ENCODE data around the gene KRTAP4-3.
"Not testable (repeated sequence)": the region's sequence is repeated elsewhere in the genome, so short reads cannot be mapped to it uniquely, and the experiment has no call there.

KRTAP4-3 gene

DNA sequence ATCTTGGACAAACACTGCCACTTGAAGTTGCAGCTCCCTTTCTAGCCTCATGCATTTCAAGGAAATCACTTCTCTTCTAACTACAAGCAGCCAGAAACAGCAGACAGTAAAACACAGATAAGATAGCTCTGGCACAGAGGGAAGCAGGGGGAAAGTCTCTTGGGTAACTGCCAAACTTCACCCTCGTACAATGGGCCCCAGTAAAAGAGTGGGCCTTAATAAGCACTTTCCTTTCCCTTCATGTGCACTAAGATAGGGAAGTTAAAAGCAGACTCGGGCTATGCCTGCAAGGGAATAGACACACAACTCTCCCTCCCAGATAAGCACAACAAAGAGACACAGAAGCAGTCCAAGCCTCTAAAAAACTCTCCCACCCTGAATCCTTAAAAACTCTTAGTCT lies 14.2 kb downstream of the KRTAP4-3 start:
- in situ Hi-C loops (cut with MboI; ENCODE audit: low sequenced_read_pairs) = no loop called here

DNA sequence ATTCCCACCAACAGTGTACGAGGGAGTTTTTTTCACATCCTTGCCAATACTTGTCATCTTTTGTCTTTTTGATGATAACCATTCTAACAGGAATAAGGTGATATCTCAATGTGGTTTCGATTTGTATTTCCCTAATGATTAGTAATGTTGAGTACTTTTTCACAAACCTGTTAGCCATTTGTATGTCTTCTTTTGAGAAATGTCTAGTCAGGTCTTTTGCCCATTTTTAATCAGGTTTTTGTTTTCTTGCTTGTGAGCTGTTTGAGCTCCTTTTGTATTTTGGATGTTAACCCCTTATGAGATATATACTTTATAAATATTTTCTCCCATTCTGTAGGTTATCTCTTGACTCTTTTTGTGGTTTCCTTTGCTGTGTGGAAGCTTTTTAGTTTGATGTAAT lies 16.5 kb downstream of the KRTAP4-3 start:
- in situ Hi-C loops (cut with MboI; ENCODE audit: low sequenced_read_pairs) = no loop called here

DNA sequence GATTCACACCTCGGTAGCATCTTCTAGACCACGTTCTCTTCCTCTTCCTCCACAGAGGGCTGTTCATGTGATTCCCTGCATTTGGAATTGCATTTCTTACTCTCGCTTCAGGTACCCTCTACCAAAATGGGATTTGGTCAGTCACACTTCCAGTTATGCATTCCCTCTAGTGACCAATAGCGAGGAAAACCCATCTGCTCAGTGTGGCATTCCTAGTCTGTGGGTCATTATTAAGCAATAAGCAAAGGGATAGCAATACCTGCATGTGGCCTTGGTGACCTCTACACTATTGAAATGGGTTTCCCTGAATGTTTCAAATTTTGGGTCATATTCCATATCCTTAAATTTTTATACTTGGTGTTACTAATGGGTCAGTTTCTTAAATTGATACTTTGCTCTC lies 18.0 kb downstream of the KRTAP4-3 start:
- in situ Hi-C loops (cut with MboI; ENCODE audit: low sequenced_read_pairs) = no loop called here

DNA sequence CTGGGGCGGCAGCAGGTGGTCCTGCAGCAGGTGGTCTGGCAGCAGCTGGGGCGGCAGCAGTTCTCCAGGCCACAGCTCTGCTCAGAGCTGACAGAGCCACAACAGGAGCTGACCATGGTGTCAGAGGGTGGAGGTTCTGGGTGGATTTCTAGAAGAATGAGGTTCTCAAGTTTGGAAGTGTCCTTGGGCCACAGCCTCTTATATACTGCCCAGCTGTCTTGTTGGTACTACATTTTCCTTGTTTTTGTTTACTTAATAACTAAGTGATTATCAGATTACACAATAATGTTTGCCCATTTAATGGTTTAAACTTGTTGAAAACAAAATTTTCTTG lies 18.4 kb downstream of the KRTAP4-3 start, which contains the start of gene KRTAP4-5:
KRTAP4-5 (minus strand) TSS at position 174 of the 334 bp plus-strand sequence; CDS start at position 116, 58 bp downstream.
- in situ Hi-C loops (cut with MboI; ENCODE audit: low sequenced_read_pairs) = no loop called here

DNA sequence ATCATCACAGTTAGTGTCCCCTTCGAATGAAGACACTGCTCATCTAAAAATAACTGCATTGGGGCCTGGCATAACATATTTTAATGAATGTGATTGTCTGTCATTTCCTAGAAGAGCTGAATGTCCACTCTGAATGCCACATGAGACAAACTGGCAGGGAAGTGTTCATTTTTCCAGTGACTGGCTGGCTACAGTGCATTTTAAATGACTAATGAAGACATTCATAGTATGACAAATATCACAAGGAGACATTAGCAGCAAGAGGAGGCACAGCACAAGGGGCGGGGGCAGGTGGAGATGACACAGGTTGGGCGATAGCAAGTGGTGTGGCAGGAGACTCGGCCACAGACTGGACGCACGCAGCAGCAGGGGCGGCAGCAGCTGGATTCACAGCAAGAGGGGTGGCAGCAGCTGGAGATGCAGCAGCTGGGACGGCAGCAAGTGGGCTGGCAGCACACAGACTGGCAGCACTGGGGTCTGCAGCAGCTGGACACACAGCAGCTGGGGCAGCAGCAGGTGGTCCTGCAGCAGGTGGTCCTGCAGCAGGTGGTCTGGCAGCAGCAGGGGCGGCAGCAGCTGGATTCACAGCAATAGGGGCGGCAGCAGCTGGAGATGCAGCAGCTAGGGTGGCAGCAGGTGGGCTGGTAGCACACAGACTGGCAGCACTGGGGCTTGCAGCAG lies 18.9 kb downstream of the KRTAP4-3 start:
- in situ Hi-C loops (cut with MboI; ENCODE audit: low sequenced_read_pairs) = not testable (repeated sequence)

DNA sequence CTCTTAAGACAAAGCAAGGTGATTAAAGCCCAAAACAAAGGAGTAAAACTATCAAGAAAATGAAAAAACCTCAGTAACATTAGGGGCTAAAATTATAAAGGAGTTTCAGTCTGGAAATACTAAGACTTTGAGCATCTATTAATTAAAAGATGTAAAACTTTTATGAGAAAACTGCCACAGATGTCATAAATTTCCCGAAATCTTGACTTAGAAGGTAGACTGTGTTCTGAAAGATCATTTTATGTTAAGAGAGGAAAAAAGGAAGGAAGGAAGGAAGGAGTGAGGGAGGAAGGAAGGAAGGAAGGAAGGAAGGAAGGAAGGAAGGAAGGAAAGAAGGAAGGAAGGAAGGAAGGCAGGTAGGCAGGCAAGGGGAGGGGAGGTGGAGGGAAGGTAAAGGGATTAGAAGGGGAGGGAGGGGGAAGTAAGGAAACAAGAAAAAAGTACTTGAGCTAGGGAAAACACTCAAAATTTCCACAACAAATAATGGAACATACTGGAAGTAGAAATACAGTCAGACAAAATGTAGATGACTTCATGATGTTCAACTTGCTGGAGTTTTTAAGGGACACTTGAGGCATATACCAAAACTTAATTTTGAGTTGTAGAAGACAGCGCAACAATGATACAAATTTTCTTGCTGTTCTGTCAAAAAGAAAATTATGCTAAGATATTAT lies 20.4 kb downstream of the KRTAP4-3 start:
- in situ Hi-C loops (cut with MboI; ENCODE audit: low sequenced_read_pairs) = no loop called here

DNA sequence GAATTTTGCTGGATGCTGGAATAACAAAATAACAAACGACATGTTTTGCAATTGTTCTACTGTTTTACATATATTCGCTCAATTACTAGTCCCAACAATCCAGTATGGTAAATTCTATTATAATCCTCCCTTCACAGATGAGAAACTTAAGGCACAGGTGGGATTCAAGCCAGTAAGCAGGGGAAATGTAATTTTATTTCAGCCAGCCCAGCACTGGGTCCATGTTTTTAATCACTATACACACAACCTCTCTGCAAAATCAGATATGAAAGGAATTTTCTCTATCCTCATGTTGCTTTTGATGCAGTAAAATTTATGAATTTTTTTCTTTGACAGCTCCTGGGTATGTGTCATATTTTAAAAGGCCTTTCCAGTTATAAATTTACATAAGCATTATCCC lies 22.8 kb downstream of the KRTAP4-3 start:
- in situ Hi-C loops (cut with MboI; ENCODE audit: low sequenced_read_pairs) = no loop called here

DNA sequence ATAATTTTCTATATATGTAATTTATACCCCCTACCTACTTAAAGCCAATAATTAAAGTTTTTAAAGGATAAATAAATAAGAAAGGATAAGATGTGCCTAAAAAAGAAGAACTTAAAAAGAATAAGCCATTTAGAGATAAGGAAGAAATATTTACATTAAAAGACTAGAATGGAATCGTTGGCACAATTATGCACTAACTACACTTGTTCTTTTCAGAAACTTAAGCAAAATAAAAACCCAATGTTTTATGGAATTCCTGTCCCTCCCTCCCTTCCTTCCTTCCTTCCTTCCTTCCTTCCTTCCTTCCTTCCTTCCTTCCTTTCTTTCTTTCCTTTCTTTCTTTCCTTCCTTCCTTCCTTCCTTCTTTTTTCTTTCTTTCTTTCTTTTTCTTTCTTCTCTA lies 23.2 kb downstream of the KRTAP4-3 start:
- in situ Hi-C loops (cut with MboI; ENCODE audit: low sequenced_read_pairs) = no loop called here

DNA sequence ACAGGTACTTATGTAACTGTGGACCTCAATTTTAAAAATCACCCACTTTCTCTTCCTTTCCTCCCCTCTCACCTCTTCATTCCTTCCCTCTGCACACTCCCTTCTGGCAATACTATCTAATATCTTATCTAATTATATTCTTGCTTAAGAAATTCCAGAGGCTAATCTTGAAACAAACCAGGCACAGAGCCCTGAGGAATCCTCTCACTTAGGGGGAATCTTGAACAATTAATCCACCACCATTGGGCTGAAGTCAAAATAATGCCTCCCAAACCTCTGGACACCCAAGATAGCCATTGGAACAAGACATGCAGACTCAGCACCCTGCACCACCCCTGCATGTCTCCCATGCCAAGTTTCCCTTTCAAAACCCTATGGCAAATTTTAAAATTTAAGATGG lies 26.7 kb downstream of the KRTAP4-3 start:
- in situ Hi-C loops (cut with MboI; ENCODE audit: low sequenced_read_pairs) = no loop called here

DNA sequence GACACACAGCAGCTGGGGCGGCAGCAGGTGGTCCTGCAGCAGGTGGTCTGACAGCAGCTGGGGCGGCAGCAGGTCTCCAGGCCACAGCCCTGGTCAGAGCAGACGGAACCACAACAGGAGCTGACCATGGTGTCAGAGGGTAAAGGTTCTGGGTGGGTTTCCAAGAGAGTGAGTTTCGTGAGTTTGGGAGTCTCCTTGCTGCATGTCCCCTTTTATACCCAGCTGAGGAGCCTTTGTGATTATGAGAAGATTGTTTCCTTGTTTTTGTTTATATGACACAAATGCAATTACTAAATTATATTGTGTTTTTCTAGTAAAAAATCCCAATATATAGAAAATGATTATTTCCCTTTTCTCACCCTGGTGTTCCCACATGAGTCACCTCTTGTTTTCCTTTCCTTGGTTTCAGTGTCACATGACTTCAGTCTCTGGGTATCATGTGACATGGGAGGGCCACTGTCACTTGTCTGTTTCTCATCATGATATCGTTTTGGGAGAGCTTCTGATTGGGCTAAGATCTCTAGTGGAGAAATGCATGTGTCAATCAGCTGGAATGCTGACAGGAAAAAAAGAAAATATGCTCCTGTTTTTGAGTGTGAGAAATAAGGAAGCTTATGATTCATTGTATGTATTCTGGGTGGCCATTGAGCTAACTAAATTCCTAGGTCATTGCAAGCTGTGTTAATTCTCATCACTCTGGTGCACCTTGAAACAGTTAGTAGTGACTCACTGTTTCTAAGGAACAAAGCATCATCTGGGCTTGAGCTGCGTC lies 27.5 kb downstream of the KRTAP4-3 start, which contains the start of gene KRTAP4-6:
KRTAP4-6 (minus strand) TSS at position 185 of the 772 bp plus-strand sequence; CDS start at position 128, 57 bp downstream.
- in situ Hi-C loops (cut with MboI; ENCODE audit: low sequenced_read_pairs) = no loop called here

DNA sequence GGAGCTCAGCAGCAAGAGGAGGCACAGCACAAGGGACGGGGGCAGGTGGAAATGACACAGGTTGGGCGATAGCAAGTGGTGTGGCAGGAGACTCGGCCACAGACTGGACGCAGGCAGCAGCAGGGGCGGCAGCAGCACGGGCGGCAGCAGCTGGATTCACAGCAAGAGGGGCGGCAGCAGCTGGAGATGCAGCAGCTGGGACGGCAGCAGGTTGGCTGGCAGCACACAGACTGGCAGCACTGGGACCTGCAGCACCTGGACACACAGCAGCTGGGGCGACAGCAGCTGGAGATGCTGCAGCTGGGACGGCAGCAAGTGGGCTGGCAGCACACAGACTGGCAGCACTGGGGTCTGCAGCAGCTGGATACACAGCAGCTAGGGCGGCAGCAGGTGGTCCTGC lies 28.2 kb downstream of the KRTAP4-3 start:
- in situ Hi-C loops (cut with MboI; ENCODE audit: low sequenced_read_pairs) = not testable (repeated sequence)

DNA sequence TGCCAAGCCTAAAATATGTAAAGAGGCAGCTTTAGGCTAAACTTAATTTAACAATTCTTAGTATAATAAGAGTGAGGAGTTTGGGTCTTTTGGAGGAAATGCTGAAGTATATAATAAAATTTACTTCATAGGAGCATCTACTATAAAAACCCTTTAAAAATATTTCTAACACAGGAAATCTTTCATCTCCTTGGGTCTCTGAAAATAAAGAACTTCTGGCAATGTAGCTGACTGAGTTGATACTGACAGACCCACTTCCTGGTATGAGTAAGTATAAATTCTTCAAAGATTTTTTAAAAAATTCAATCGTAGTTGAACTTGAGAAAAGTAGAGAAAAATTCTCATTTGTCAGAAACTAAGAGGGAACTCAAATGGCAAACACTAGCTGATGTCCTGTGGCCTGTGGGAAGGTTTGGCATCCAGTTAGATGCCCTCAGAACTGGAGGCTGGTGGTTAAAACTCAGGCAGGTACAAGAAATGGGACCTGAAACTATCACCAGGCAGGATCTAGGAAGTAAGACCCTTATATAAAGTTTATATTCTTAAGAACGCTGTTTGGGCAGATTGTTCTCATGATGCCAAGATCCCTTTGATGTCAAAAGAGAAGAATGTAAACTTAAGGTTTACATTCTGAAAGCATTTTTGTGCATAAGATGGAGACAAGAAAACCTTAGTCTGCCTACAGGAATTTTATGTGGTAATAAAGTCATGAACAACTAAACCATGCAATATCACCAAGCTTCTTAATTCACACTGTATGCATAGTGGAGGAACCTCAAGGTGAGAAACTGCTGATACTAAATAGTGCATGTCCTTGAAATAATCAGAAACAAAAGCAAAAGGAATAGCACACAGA lies 33.9 kb downstream of the KRTAP4-3 start:
- in situ Hi-C loops (cut with MboI; ENCODE audit: low sequenced_read_pairs) = no loop called here

DNA sequence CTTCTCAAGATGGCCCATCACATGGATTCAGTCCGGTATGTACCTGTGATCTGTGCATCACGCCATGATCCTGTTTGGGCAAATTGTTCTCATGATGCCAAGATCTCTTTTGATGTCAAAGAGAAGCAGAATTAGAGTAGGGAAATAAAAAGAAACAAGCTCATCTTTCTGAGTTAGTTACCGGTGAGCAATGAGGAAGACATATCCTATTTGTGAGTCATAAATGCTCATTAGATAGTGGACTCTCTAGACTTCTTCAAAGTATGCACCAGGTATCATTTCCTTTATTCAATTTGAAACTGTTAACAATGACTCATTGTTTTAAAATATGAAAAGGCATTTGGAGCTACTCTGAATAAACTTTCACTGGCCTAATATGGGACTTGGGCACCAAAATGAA lies 36.0 kb downstream of the KRTAP4-3 start:
- in situ Hi-C loops (cut with MboI; ENCODE audit: low sequenced_read_pairs) = no loop called here

DNA sequence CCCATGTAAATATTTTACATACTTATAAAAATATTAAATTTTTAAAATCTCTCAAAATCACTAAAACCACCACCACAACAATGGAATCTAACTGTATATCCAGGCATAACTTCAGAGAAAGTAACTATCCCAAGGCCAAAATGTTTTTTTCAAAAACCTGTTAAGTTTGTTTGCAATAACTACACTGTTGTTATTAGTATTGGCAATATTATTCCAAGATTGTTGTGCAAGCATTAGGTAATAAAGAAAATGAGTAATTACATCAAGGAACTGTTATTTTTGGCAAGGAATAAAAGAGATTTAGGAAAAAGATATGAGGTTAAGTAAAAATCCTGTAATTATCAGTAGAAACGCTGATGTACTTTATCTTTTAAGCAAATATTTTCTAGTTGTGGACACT lies 40.6 kb downstream of the KRTAP4-3 start:
- in situ Hi-C loops (cut with MboI; ENCODE audit: low sequenced_read_pairs) = no loop called here

DNA sequence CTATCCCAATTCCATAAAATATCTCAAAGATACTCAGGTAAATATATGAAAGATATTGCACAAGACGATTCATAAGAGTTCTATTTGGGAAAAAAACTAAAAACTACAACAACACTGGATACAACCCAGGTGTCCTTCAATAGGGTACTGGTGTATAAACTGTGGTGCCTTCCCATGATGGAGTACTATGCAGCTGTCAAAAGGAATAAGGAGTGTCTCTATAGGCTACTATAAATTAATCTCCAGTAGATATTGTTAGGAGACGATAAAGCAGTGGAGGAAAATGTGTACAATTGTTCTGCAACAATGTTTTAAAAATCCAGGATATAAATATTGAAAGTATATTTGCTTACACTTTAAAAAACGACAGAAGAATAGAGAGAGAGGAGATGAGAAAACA lies 41.6 kb downstream of the KRTAP4-3 start:
- in situ Hi-C loops (cut with MboI; ENCODE audit: low sequenced_read_pairs) = no loop called here

DNA sequence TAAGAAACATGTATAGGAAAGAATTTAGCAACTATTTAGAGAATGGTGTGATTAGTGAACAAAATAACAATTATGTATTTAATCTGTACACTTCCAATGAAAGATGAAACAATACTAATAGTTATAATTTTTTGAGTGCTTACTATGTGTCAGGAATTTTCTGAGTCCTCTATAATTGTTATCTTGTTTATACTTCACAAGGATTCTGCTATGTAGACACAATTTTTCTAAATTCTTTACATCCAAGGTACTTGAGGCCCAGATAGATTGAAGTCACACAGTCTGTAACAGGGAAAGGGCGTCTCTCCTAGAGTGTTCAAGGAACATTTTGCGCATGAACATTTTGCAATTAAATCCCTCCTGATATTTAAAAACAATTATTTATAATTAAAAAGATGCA lies 43.0 kb downstream of the KRTAP4-3 start:
- in situ Hi-C loops (cut with MboI; ENCODE audit: low sequenced_read_pairs) = no loop called here

DNA sequence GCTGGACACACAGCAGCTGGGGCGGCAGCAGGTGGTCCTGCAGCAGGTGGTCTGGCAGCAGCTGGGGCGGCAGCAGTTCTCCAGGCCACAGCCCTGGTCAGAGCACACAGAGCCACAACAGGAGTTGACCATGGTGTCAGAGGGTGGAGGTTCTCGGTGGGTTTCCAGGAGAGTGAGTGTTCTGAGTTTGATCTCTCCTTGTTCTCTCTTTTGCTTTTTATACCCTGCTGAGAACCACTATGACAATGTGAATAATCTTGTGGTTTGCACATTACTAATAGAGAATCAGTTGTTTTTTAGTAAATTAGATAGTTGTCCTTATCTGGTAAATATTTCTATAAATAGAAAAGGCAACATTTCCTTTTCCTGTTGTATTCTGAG lies 44.0 kb downstream of the KRTAP4-3 start, which contains the start of gene KRTAP4-12:
KRTAP4-12 (minus strand) TSS at position 192 of the 381 bp plus-strand sequence; CDS start at position 132, 60 bp downstream.
- in situ Hi-C loops (cut with MboI; ENCODE audit: low sequenced_read_pairs) = not testable (repeated sequence)

DNA sequence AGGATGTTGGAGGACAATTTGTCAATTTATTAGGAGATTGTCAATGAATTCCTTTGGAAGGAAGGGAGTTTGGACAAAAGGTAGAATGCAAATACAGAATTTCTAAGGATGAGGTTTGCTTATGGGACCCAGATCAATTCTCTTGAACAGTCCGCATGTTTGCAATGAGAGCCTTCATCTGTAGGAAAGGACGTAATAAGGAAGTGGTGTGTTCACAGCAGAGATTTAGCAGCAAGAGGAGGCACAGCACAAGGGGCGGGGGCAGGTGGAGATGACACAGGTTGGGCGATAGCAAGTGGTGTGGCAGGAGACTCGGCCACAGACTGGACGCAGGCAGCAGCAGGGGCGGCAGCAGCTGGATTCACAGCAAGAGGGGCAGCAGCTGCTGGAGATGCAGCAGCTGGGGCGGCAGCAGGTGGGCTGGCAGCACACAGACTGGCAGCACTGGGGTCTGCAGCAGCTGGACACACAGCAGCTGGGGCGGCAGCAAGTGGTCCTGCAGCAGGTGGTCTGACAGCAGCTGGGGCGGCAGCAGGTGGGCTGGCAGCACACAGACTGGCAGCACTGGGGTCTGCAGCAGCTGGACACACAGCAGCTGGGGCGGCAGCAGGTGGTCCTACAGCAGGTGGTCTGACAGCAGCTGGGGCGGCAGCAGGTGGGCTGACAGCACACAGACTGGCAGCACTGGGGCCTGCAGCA lies 44.6 kb downstream of the KRTAP4-3 start:
- in situ Hi-C loops (cut with MboI; ENCODE audit: low sequenced_read_pairs) = not testable (repeated sequence)

DNA sequence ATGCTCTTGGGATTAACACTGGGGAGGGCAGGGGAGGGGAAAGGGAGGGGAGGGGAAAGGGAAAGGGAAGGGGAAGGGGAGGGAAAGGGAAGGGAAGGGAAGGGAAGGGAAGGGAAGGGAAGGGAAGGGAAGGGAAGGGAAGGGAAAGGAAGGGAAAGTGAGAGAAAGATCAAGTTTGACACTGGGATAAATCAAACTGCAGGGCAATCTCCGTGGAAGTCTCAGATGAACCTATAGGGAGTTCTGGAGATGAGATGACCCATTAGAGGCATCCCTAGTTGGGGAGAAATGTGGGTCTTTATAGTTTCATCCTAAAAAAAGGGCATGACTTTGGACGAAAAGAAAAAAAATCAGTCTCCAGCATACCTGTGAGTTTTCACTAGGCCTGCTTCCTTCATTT lies 46.3 kb downstream of the KRTAP4-3 start:
- in situ Hi-C loops (cut with MboI; ENCODE audit: low sequenced_read_pairs) = no loop called here

All from hTERT RPE-1 (cell line).